Activated CD4-positive, alpha-beta memory T cell treated with anti-CD3 and anti-CD28 coated beads, Interleukin-2, amount 10 ng/mL, durations not matched to agents 7 days and 5 days (primary cell): ENCODE results near the gene DSEL. TPM values are rescaled to one million over a fixed set of nuclear protein-coding genes. Genes with fewer than 3 reads are reported as not detected.

Experiments used
- CTCF ChIA-PET: fragments of 350-600 bp; sonication (Branson Sonifier 250); formaldehyde crosslinking; loops from one replicate; lab custom pipeline; 2021; ENCODE audit warnings: antibody characterized with exemption, inconsistent platforms; lab: Charles Lee
- POLR2A ChIA-PET: fragments of 350-600 bp; sonication (Branson Sonifier 250); formaldehyde crosslinking; loops from one replicate; lab custom pipeline; 2021; ENCODE audit warnings: antibody characterized with exemption; lab: Charles Lee
- DNase-seq: peaks from one replicate; pipeline ENCODE4 v3.0.0-alpha.2; 2020
- H3K27ac Mint-ChIP-seq: one replicate; pipeline ENCODE4 v1.8.0; 2021; ENCODE audit warnings: mild to moderate bottlenecking, mixed read lengths
- H3K27me3 Mint-ChIP-seq: one replicate; pipeline ENCODE4 v1.8.0; 2021; ENCODE audit warnings: mixed read lengths
- H3K36me3 Mint-ChIP-seq: one replicate; pipeline ENCODE4 v1.8.0; 2021; ENCODE audit warnings: low read depth, mixed read lengths
- H3K4me1 Mint-ChIP-seq: one replicate; pipeline ENCODE4 v1.8.0; 2021; ENCODE audit warnings: mixed read lengths
- H3K4me3 Mint-ChIP-seq: one replicate; pipeline ENCODE4 v1.8.0; 2021; ENCODE audit warnings: mild to moderate bottlenecking, mixed read lengths
- H3K9me3 Mint-ChIP-seq: one replicate; pipeline ENCODE4 v1.8.0; 2021; ENCODE audit warnings: mixed read lengths
- total RNA-seq, 2 experiments: library from RNA; stranded (reverse); gene quantifications; one replicate each; pipeline ENCODE4 v1.2.3, GENCODE V29; 2021

The DSEL gene
- total RNA-seq = under 1 TPM; 0.15 to 0.18 TPM

GRCh38 chr18:67516539-67517443 lies at the start of gene DSEL:
Gene DSEL (minus strand): TSS chr18:67516720. CDS start chr18:67514608, 2,112 bp downstream.
- Mint-ChIP-seq H3K36me3 (no peaks in the 10 kb centered on the region), H3K4me3 (peak within 1 kb of the TSS; percentile 85), H3K27me3 (peaks cover 47% of the 10 kb centered on the region), H3K9me3 (no peaks in the 10 kb centered on the region), H3K27ac (no peak within 1 kb of the TSS), H3K4me1 (peaks cover 14% of the 10 kb centered on the region)
- peak; percentile 97 for DNase-seq
- ChIA-PET CTCF (interaction anchor here (1.4 kb wide), 1 partner anchor 300 kb away, joined by 3 read pairs; no protein-coding TSS in a partner anchor), POLR2A (interaction anchor here (0.9 kb wide), 1 partner anchor 273 kb away, joined by 3 read pairs; no protein-coding TSS in a partner anchor)

- ChIA-PET POLR2A (no interaction called here), CTCF (no interaction called here)
- no peak for DNase-seq
- no peaks in the 10 kb centered on the region for H3K36me3 Mint-ChIP-seq
- H3K4me3 Mint-ChIP-seq = no peak overlapping the region
- H3K4me1 Mint-ChIP-seq = no peaks in the 10 kb centered on the region
- no peaks in the 10 kb centered on the region for H3K27me3 Mint-ChIP-seq
- no peak overlapping the region for H3K27ac Mint-ChIP-seq
- no peaks in the 10 kb centered on the region for H3K9me3 Mint-ChIP-seq
Observed at GRCh38 chr18:67553437-67553836, 36.9 kb upstream of the DSEL start.

GRCh38 chr18:67550872-67551520 lies 34.5 kb upstream of the DSEL start:
- no peak for DNase-seq
- POLR2A ChIA-PET = no interaction called here
- Mint-ChIP-seq H3K27me3 (no peaks in the 10 kb centered on the region), H3K4me1 (no peaks in the 10 kb centered on the region), H3K27ac (no peak overlapping the region), H3K9me3 (no peaks in the 10 kb centered on the region), H3K36me3 (no peaks in the 10 kb centered on the region), H3K4me3 (no peak overlapping the region)
- CTCF ChIA-PET = no interaction called here

GRCh38 chr18:67549946-67550345 lies 33.4 kb upstream of the DSEL start:
- Mint-ChIP-seq H3K9me3 (no peaks in the 10 kb centered on the region), H3K27me3 (no peaks in the 10 kb centered on the region), H3K36me3 (no peaks in the 10 kb centered on the region), H3K4me1 (no peaks in the 10 kb centered on the region), H3K27ac (no peak overlapping the region), H3K4me3 (no peak overlapping the region)
- DNase-seq = no peak
- CTCF ChIA-PET = no interaction called here
- POLR2A ChIA-PET = no interaction called here

- DNase-seq = no peak
- Mint-ChIP-seq H3K27ac (no peak overlapping the region), H3K4me1 (no peaks in the 10 kb centered on the region), H3K36me3 (no peaks in the 10 kb centered on the region), H3K4me3 (no peak overlapping the region), H3K9me3 (no peaks in the 10 kb centered on the region), H3K27me3 (no peaks in the 10 kb centered on the region)
- POLR2A ChIA-PET = no interaction called here
- CTCF ChIA-PET = no interaction called here
Observed at GRCh38 chr18:67545681-67546080, 29.2 kb upstream of the DSEL start.

GRCh38 chr18:67540559-67540958 lies 24.0 kb upstream of the DSEL start:
- ChIA-PET POLR2A (no interaction called here), CTCF (no interaction called here)
- no peaks in the 10 kb centered on the region for H3K9me3 Mint-ChIP-seq
- no peak for DNase-seq
- no peaks in the 10 kb centered on the region for H3K4me1 Mint-ChIP-seq
- H3K36me3 Mint-ChIP-seq = no peaks in the 10 kb centered on the region
- no peak overlapping the region for H3K27ac Mint-ChIP-seq
- no peak overlapping the region for H3K4me3 Mint-ChIP-seq
- H3K27me3 Mint-ChIP-seq = peaks cover 2% of the 10 kb centered on the region

- ChIA-PET CTCF (no interaction called here), POLR2A (no interaction called here)
- H3K4me3 Mint-ChIP-seq = no peak overlapping the region
- H3K27me3 Mint-ChIP-seq = peaks cover 3% of the 10 kb centered on the region
- DNase-seq = no peak
- no peaks in the 10 kb centered on the region for H3K9me3 Mint-ChIP-seq
- H3K27ac Mint-ChIP-seq = no peak overlapping the region
- no peaks in the 10 kb centered on the region for H3K4me1 Mint-ChIP-seq
- no peaks in the 10 kb centered on the region for H3K36me3 Mint-ChIP-seq
Observed at GRCh38 chr18:67531929-67532328, 15.4 kb upstream of the DSEL start.

GRCh38 chr18:67525328-67526099 lies 9.0 kb upstream of the DSEL start:
- CTCF ChIA-PET = interaction anchor here (1.0 kb wide), 1 partner anchor 1208 kb away, joined by 3 read pairs; no protein-coding TSS in a partner anchor
- DNase-seq = no peak
- POLR2A ChIA-PET = no interaction called here
- Mint-ChIP-seq H3K27me3 (peaks cover 8% of the 10 kb centered on the region), H3K9me3 (no peaks in the 10 kb centered on the region), H3K36me3 (no peaks in the 10 kb centered on the region), H3K4me3 (no peak overlapping the region), H3K27ac (no peak overlapping the region), H3K4me1 (no peaks in the 10 kb centered on the region)

GRCh38 chr18:67520351-67520921 lies 3.9 kb upstream of the DSEL start:
- Mint-ChIP-seq H3K27me3 (peaks cover 40% of the 10 kb centered on the region), H3K4me1 (peaks cover 11% of the 10 kb centered on the region), H3K9me3 (no peaks in the 10 kb centered on the region), H3K4me3 (no peak overlapping the region), H3K36me3 (no peaks in the 10 kb centered on the region), H3K27ac (no peak overlapping the region)
- DNase-seq = no peak
- POLR2A ChIA-PET = no interaction called here
- CTCF ChIA-PET = no interaction called here

- CTCF ChIA-PET = no interaction called here
- no peak overlapping the region for H3K4me3 Mint-ChIP-seq
- no peaks in the 10 kb centered on the region for H3K36me3 Mint-ChIP-seq
- no peak overlapping the region for H3K27ac Mint-ChIP-seq
- peaks cover 48% of the 10 kb centered on the region for H3K27me3 Mint-ChIP-seq
- H3K4me1 Mint-ChIP-seq = peaks cover 14% of the 10 kb centered on the region
- no peak for DNase-seq
- POLR2A ChIA-PET = no interaction called here
- no peaks in the 10 kb centered on the region for H3K9me3 Mint-ChIP-seq
Observed at GRCh38 chr18:67519592-67519991, 3.1 kb upstream of the DSEL start.

GRCh38 chr18:67518566-67518965 lies 2.0 kb upstream of the DSEL start:
- H3K4me3 Mint-ChIP-seq = no peak overlapping the region
- ChIA-PET CTCF (no interaction called here), POLR2A (no interaction called here)
- no peak for DNase-seq
- H3K4me1 Mint-ChIP-seq = peaks cover 14% of the 10 kb centered on the region
- H3K27me3 Mint-ChIP-seq = peaks cover 50% of the 10 kb centered on the region
- no peaks in the 10 kb centered on the region for H3K36me3 Mint-ChIP-seq
- no peaks in the 10 kb centered on the region for H3K9me3 Mint-ChIP-seq
- no peak overlapping the region for H3K27ac Mint-ChIP-seq

GRCh38 chr18:67517444-67517765 lies 885 bp upstream of the DSEL start:
- peaks cover 47% of the 10 kb centered on the region for H3K27me3 Mint-ChIP-seq
- no peaks in the 10 kb centered on the region for H3K36me3 Mint-ChIP-seq
- peaks cover 14% of the 10 kb centered on the region for H3K4me1 Mint-ChIP-seq
- no peak for DNase-seq
- H3K9me3 Mint-ChIP-seq = no peaks in the 10 kb centered on the region
- H3K4me3 Mint-ChIP-seq = peak overlapping the region; percentile 85
- H3K27ac Mint-ChIP-seq = no peak overlapping the region
- CTCF ChIA-PET = interaction anchor here (1.4 kb wide), 1 partner anchor 300 kb away, joined by 3 read pairs; no protein-coding TSS in a partner anchor
- POLR2A ChIA-PET = interaction anchor here (0.9 kb wide), 1 partner anchor 274 kb away, joined by 3 read pairs; no protein-coding TSS in a partner anchor
